Measurements from ENCODE around the gene APBA2. TPM values are rescaled to one million over a fixed set of nuclear protein-coding genes. Genes with fewer than 3 reads are reported as not detected.
"Not testable (repeated sequence)": the region's sequence is repeated elsewhere in the genome, so short reads cannot be mapped to it uniquely, and the experiment has no call there.

The APBA2 gene
- total RNA-seq (2013; cell fraction: nucleolus; rRNA removed), result 0.20 TPM in 1 of 2 replicates, not detected in the other
- not detected in 2 replicates for total RNA-seq (2014; rRNA removed)
- not detected in 2 replicates for total RNA-seq (2014; rRNA removed; fragmentation: Illumina TruSeq; extraction: Trizol)
- total RNA-seq (2021), result 0.08 and 0.26 TPM in 2 replicates
- not detected for polyA plus RNA-seq (2011; ENCODE audit: low read depth)
- 0.07 TPM in 1 of 2 replicates, not detected in the other for polyA plus RNA-seq (2011; rRNA removed)
- 0.01 and 0.03 TPM in 2 replicates for polyA plus RNA-seq (2011; cell fraction: cytosol; rRNA removed)
- 0.06 and 0.07 TPM in 2 replicates for polyA plus RNA-seq (2011; cell fraction: nucleus; rRNA removed)
- polyA plus RNA-seq (2012), result not detected in 2 replicates
- not detected in 2 replicates for polyA plus RNA-seq (2014; fragmentation: Illumina TruSeq; extraction: Trizol)
- polyA plus RNA-seq (2014; fragmentation: Nextera tagmentation; extraction: Ambion mirVana), result not detected
- polyA plus RNA-seq (2014; rRNA removed), result not detected in 2 replicates
- under 1 TPM in 1 of 2 experiments, not detected in 1; 0.06 TPM for polyA plus RNA-seq (2016; fragmentation: Nextera tagmentation; extraction: Ambion mirVana)
- 0.36 TPM in 1 of 2 replicates, not detected in the other for polyA minus RNA-seq (2011; rRNA and poly(A)+ RNA removed)
- polyA minus RNA-seq (2011; cell fraction: cytosol; rRNA and poly(A)+ RNA removed), result not detected in 2 replicates
- not detected in 2 replicates for polyA minus RNA-seq (2011; cell fraction: nucleus; rRNA and poly(A)+ RNA removed)
- Bru-seq, nascent RNA, result percentile 2 among the genes with signal in this experiment
- BruChase-seq, experiment 1, labeled RNA remaining after a 6-hour chase, result percentile 2 among the genes with signal in this experiment
- not detected for BruChase-seq, experiment 2, labeled RNA remaining after a 2-hour chase
- long read RNA-seq, experiment 1, result 0 reads
- long read RNA-seq, experiment 2, partial matches to known transcripts, result 0 of 1 reads
- long read RNA-seq, experiment 2, other reads (novel, unspliced or antisense), result 1 of 1 reads

GRCh38 chr15:28885630-28886430 is at the start of gene APBA2:
Gene APBA2 (plus strand): TSS chr15:28885974. CDS start chr15:29053885, 167,911 bp downstream.
- H3K4me1 ChIP-seq (ENCODE audit: control insufficient read depth, insufficient read depth, low read length), result no peaks in the 10 kb centered on the region
- no TSS peak for BruUV-seq (replicated peaks)
- DNase-seq (ENCODE audit: low read depth, low spot score) (no peak), FAIRE-seq (no peak), ATAC-seq (no peak)
- CTCF ChIA-PET, result no interaction called here
- RAD21 ChIA-PET (ENCODE audit: unreplicated experiment), result no interaction called here
- intact Hi-C loops (cut with micrococcal nuclease; ENCODE audit: unreplicated experiment) (no loop called here), in situ Hi-C loops (cut with MboI) (no loop called here)
- no peak within 1 kb of the TSS for H3K27ac ChIP-seq (ENCODE audit: control insufficient read depth, insufficient read depth)
- TF ChIP-seq DPF2 (IDR thresholded peaks at IDR 0.05) (no peak), SIX5 (IDR thresholded peaks at IDR 0.05; ENCODE audit: low read depth, low read length, severe bottlenecking) (no peak), ZNF207 (IDR thresholded peaks at IDR 0.05; ENCODE audit: borderline replicate concordance) (no peak), ZNF24 (IDR thresholded peaks at IDR 0.05) (no peak), SUPT20H (IDR thresholded peaks at IDR 0.05; ENCODE audit: borderline replicate concordance, control insufficient read depth, low read depth, low read length) (no peak), REST (IDR thresholded peaks at IDR 0.05; ENCODE audit: low read depth, low read length) (no peak), ZZZ3 (IDR thresholded peaks at IDR 0.05; ENCODE audit: control insufficient read depth, insufficient read length, low read depth) (no peak)
- no peaks in the 10 kb centered on the region for H3K36me3 ChIP-seq (ENCODE audit: control insufficient read depth in 2 of 2, insufficient read depth in 2 of 2, low read length in 1 of 2)
- WGBS (ENCODE audit: insufficient coverage, insufficient replicate concordance, low lambda C conversion rate, missing lambda C conversion rate), result 32% methylated on average over 58 of the region's 109 CpGs
- SMC1A ChIA-PET (ENCODE audit: uncharacterized antibody, unreplicated experiment), result no interaction called here
- H3K9ac ChIP-seq (ENCODE audit: control insufficient read depth, insufficient read depth, low read length), result no peak within 1 kb of the TSS
- H3K4me3 ChIP-seq, result no peak within 1 kb of the TSS
- no peaks in the 10 kb centered on the region for H3K79me2 ChIP-seq (ENCODE audit: control insufficient read depth, insufficient read depth, low read length)
- no peaks in the 10 kb centered on the region for H3K9me3 ChIP-seq (replicated peaks; ENCODE audit: control insufficient read depth, insufficient read depth, low read length)
- H2AFZ ChIP-seq (ENCODE audit: control insufficient read depth, low read depth, low read length), result no peak within 1 kb of the TSS
- no peak within 1 kb of the TSS for H3K4me2 ChIP-seq (ENCODE audit: control insufficient read depth, insufficient read depth)
- POLR2A ChIA-PET, result no interaction called here
- H3K27me3 ChIP-seq (replicated peaks in 1 of 2; ENCODE audit: control insufficient read depth in 2 of 2, insufficient read depth in 2 of 2, low read length in 1 of 2), result peaks cover 0 to 5% of the 10 kb centered on the region in 2 experiments; a peak in 2 of 4 replicates
- H4K20me1 ChIP-seq (ENCODE audit: control insufficient read depth, insufficient read depth), result no peaks in the 10 kb centered on the region

GRCh38 chr15:28840285-28840684 is 45.5 kb upstream of the APBA2 start:
- ATAC-seq; H3K4me2 ChIP-seq (ENCODE audit: control insufficient read depth, insufficient read depth); CTCF ChIA-PET; H3K4me3 ChIP-seq; SMC1A ChIA-PET (ENCODE audit: uncharacterized antibody, unreplicated experiment); H3K4me1 ChIP-seq (ENCODE audit: control insufficient read depth, insufficient read depth, low read length); FAIRE-seq; in situ Hi-C loops (cut with MboI); H2AFZ ChIP-seq (ENCODE audit: control insufficient read depth, low read depth, low read length); intact Hi-C loops (cut with micrococcal nuclease; ENCODE audit: unreplicated experiment); H3K27me3 ChIP-seq (replicated peaks in 1 of 2; ENCODE audit: control insufficient read depth in 2 of 2, insufficient read depth in 2 of 2, low read length in 1 of 2); POLR2A ChIA-PET; H3K9ac ChIP-seq (ENCODE audit: control insufficient read depth, insufficient read depth, low read length); H3K9me3 ChIP-seq (replicated peaks; ENCODE audit: control insufficient read depth, insufficient read depth, low read length); H3K79me2 ChIP-seq (ENCODE audit: control insufficient read depth, insufficient read depth, low read length); H3K27ac ChIP-seq (ENCODE audit: control insufficient read depth, insufficient read depth); H4K20me1 ChIP-seq (ENCODE audit: control insufficient read depth, insufficient read depth); H3K36me3 ChIP-seq (ENCODE audit: control insufficient read depth in 2 of 2, insufficient read depth in 2 of 2, low read length in 1 of 2); DNase-seq (ENCODE audit: low read depth, low spot score); BruUV-seq (replicated peaks); RAD21 ChIA-PET (ENCODE audit: unreplicated experiment): not testable (repeated sequence)
- WGBS (ENCODE audit: insufficient coverage, insufficient replicate concordance, low lambda C conversion rate, missing lambda C conversion rate), result 68% methylated on average over 6 of the region's 9 CpGs
